Raji (cell line): ENCODE data around the gene BTBD7.

Experiments used
- POLR2A ChIP-seq: IDR thresholded peaks from 2 replicates; pipeline ENCODE4 v1.6.1; 2011; ENCODE audit warnings: low read depth, low read length, control low read depth; ENCODE audit not compliant: insufficient read depth

BTBD7 gene

DNA sequence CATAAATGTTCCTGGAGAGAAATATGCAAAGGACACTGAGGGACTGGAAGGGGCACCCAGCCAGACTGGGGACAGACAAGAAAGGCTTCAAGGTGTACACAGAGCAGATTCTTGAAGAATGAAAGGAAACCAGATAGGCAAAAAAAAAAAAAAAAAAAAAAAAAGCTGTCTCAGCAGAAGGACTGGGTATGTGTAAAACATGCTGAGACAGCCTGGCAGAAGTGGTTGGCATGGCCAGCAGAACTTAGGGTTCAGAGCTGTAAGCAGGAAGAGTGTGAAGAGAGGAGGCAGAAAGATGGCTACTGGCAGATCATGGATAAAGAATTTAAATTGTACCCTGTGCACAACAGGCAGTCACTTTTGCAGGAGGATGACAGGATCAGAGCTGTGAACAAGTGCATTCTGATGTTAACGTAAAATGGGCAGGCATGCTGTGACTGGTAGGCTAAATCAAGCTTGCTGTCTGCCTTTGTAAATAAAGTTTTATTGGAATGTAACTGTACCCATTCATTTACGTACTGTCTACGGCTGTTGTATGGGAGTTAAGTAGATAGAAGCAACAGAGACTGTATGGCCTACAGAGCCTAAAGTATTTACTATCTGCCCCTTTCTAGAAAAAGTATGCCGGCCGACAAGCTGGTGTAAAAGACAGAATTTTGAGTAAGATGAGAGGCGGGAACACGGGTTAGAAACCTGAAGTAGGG, 83.6 kb downstream of the BTBD7 start:
- TF ChIP-seq POLR2A: no peak

DNA sequence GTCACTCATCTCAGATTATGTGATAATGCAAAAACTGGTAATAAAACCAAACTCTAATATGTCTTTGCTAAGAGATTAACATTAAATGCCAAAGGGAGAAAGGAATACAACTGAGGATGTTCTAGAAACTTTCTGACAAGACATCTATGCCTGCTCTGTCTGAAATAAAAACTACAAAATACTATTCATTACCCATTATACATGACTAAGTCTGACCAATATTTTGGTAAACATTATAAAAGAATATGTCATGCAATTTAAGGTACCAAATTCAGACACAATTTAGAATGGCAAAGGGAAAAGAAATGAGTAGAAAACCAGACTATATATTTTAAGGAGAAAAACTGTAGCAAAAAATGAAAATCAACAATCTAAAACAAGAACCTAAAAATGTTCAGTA, 86.3 kb downstream of the BTBD7 start:
- no peak for TF ChIP-seq POLR2A

DNA sequence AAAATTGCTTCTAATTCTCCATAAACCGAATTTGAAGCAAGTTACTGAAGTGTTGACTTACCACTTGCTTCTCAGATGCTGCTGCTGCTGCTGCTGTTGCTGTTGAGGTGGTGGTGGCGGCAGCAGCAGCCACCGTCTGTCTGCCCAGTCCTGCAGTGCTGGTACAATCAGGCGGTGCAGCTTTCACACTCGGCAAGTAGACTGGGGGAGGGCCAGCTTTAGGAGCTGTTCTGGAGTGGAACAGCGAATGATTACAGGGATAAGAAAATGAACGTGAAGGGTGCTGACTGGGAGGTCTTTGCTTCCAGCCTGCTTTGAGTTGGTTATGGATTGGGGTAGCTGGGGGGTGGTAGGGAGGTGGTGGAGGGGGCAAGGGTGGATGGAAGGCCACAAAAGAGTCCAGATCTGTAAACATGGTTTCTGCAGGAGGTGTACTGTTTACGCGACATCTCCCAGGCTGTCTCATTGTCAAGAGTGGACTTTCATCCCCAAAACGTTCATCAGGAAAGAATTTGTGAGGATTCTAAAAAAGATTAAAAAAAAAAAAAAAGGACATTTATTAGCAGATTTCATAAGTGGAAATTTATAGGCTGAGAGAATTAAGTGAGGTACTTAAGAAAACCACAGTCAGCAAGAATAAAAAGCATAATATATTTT, 86.9 kb downstream of the BTBD7 start:
- TF ChIP-seq POLR2A: no peak

DNA sequence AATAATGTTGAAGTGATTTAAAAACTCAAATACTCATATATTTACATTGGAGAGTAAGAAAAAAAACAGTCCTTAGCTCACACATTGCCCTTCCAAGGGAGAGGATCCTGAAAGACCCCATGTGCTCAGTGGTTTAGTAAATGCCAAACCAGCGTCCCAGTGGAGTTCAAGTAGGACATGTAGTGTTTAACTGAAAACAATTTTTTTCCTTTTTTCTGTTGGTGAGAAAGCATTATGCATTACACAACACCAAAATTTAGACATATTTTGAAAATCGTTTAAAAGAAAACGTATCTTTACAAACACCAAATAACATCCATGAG, 92.2 kb downstream of the BTBD7 start:
- no peak for TF ChIP-seq POLR2A

DNA sequence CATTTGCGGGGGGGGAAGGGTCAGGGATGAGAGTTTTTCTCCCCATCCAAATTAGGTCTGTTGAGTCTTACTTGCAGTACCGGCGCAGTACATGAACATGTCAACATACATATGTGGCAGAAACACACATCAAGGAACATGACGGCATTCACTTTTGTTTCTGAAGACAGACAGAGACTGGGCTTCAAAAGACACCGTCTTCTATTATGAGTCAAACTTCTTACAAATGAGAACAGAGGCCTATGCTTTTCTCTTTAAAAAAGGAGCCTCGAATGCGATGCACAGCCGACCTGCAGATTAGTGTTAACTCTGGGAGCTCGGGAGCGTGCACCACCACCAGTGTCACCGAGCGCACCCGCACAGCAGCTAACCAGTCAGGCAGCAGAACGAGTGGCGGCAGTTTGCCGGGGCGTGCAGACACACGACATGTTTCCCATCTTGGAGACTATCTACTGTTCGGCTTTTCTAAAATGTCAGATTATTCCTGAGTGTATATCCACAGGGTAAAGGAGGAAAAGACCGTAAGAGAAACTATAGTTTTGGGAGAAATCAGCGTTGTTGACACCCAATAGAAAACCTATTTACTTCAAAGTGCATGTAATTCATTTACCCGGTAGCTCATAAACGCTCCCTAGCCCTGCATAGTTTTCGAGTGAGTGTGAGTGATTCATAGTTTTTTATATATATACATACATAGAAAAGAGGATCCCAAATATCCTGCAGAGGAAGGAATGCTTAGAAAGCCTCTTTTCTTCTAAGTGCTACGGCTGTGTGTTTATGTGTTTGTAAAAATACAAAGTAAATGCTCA, 92.8 kb downstream of the BTBD7 start:
- TF ChIP-seq POLR2A: no peak

DNA sequence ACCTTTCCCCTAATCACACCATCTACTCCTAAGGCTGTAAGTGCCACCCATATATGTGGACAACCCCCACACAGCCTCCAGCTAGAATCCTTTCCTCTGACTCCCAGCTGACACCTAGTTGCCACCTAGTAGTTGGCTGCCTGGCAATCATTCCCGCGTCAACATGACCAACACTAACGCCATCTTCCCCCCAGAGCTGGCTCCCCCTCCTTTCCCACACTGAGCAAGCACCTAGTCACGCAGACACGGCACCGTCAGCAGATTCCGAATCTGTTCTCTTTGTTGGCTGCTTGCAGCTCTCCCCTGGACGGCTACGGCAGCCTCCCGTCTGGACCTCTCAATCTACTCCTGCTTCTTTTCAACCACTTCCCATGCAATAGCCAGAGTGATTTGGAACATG, 98.0 kb downstream of the BTBD7 start:
- TF ChIP-seq POLR2A: no peak

DNA sequence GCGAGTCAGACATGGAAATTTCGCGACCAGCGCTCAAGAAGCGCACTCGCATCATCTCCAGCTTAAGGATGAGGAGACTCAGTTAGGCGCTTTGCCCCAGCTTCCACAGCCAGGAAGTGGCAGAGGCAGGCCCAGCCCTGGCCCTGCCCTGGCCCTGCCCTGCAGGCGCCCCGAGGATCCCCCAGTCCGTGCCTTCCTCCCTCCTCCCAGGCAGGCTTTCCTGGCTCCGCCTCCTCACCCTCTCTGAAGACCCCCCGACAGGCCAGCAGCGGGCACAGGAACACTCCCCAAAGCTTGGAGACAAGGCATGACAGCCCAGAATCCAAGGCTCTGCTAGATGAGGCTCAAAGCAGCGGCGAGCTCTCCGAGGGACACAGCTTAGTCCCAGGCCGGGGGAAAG, 100.7 kb downstream of the BTBD7 start:
- TF ChIP-seq POLR2A: no peak

DNA sequence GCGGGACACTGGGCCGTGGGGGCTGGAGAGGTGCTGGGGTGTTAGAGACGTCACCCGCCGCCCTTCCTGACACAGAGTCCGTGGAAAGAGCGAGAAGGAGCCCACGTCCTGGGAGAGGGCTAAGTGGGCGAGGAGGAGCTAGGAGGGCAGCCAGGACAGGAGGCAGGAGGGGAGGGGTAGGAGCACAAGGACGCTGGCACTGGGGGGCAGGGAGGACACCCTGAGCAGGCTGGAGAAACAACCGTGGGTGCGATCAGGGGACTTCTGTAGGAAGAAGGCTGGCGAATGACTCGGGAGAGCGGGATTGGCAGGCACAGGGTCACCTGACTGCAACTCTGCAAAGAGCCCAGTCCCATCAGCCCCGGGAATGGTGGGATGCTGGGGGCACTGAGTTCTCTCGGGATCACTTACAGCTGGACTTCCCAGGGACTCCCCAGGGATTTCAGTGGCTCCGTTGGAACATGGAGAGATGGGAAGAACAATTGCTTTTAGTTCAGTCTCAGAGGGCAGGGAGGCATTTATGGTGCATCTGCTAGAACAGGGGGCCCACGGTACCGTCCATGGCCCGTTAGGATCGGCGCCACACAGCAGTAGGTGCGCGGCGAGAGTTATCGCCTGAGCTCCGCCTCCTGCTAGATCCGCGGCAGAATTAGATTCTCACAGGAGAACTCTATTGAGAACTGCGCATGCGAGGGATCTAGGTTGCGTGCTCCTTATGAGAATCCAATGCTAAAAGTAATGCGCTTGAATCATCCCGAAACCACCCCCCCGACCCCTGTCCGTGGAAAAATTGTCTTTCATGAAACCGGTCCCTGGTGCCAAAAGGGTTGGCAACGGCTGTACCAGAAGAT, 101.5 kb downstream of the BTBD7 start:
- TF ChIP-seq POLR2A: no peak

DNA sequence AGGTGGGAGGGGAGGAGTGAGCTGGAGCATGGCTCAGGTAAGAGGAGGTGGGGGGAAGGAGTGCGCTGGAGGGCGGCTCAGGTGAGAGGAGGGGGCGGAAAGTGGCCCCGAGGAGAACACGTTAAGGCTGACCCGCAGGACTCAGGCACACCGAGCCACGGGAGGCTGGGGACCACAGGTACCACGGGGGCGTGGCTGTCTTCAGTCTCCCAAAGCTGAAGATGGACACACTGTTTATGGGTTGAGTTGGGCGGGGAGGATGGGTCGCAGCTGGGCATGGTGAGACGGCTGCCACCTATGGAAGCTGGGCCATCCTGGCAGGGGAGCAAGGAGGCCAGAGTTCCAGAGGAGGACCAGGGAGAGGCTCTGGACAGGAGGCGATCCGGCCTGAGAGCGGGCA, 102.3 kb downstream of the BTBD7 start:
- no peak for TF ChIP-seq POLR2A

DNA sequence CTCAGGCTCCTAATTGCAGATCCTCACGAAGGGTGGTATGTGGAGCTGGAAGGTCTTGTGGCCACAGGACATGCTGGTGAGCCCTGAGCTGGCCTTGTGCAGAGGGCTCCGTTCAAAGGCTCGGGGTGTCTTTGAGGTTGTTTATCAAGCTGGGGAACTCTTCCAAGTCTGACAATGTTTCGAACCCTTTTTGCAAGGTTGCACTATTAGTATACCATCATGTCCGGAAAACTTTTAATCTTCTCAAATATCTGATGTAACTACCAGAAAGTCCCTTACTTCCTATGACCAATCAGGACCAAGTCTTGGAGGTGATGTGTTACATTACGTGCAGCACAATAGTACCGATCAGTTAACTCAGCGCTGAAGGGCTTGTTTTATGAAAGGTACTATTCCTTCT, 104.3 kb downstream of the BTBD7 start:
- TF ChIP-seq POLR2A: no peak

DNA sequence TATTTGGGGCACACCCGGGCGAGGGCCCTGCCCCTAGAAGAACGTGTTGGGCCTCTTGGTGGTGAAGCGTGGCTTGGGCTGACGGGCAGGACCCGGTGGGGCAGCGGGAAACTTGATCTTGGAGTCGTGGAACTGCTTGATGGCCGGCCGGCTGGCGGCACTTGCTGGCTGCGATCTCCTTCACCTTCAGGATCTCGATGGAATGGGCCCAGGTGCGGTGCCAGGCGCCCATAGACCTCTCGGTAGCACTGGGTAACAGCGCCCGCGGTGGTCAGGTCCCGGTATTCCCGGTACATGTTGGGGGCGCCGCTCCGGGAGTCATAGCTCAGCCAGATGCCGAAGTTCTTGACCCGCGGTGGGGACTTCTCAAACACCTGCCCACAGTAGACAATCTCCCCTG, 109.3 kb downstream of the BTBD7 start:
- no peak for TF ChIP-seq POLR2A

DNA sequence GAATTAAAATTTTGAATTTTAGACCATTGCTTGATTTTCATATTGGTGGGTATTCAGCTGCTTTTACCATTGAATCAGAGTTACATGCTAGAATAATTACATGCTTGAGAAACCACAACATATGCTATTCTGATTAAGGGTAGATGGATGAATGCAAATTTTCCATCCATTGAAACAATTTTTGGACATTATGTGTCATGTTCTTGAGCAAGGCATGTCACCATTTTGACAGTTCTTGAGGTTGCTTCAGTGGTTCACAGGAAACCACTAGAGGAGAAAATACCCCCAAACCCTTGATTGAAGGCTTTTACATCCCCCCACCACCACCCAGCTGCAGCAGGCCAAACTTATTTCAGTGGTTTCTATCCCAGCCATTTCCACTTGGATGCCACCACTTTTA, 112.3 kb downstream of the BTBD7 start:
- TF ChIP-seq POLR2A: no peak

DNA sequence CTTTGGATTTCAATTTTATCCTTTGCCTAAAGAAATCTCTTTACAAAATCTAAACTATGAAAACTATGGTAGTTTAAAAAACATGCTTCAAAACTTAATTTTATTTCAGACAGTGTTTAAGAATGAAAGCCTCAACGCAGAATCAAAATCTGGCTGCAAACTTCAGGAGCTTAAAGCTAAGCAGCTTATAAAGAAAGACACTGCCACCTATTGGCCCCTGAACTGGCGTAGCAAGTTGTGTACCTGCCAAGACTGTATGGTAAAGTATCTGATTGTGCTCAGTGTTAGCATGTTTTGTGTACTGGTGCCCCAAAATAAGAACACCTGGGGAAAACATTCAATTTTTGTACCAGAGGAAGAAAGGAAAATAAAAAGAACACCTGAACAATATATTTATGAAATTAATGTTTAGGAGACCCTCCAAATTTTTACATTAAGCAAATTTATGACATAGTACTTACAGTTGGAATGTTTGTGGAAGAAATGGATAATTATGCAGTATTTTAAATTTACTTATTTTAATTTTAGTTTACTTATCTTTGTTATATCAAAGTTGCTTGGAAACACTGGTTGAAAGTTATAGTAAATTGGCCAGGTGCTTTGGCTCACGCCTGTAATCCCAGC, 113.6 kb downstream of the BTBD7 start:
- TF ChIP-seq POLR2A: no peak

DNA sequence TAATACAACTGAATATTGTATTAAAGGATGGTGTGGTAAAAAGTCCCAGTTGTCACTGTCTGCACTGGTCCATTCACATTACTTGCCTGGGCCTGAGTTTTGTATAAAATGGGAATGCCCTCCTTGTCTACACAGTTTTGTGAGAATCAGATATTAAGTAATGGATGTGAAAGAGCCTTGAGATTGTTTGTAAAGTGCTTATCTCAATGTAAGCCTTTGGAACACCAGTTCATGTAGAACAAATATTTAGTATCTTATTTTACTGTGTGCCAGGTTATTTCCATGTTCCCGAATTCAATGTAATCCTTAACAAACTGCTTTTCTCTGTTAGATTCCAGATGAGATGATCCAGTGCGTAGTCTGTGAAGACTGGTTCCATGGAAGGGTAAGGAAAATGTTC, 118.2 kb downstream of the BTBD7 start:
- TF ChIP-seq POLR2A: no peak

DNA sequence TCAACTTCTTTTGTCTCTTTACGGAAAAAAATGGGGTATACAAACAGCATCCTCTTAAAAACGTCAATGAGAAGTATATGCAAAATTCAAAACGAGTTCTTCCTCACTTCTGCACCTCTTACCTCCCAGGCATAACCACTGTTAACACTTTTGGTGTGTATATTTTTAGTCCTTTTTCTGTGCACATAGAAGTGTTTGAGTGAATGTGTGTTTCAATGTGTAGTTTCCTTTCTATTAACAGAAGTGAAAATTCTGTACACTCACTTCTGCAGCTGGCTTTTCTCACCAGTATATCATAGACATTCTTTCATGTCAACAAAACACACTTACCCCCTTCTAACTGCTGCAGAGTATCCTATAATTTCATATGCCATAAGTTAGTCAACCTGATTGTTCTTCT, 120.4 kb downstream of the BTBD7 start:
- no peak for TF ChIP-seq POLR2A

DNA sequence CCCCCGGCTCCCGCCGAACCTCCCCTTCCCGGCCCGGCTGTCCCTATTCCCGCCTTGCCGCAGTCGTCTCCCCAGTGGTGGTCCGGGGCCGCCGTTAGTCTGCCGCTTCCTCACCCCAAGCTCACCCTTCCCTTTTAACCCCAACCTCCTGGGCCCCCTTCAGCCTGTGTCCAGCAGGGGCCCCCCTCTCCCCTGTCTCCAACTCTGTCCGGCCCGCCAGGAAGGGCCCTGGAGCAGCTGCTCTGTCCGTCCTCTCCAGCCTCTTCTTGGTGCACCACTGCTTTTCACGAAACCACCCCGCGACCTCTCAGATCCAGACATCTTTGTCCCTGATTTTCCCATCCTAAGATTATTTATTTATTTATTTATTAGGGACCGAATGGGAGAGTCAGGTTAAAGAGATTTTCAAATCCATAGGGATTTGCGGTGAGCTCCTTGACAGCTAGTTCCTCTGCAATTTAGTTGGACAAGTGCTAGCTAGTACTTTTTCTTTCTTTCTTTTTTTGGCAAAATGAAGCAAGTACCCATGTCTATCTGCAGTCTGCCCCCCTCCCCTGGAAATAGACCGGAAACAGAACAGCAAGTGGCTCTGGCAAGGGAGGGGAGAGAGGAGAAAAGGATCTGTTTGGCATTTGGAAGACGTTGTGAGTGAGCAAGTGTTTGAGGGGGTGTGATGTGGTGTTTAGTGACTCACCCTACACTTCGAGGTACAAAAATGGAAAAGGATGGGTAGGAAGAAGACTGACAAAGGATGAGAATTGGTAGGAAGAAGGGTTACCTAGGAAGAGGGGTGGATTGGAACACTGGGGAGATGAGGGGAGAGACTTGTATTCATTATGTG, 125.1 kb downstream of the BTBD7 start:
- TF ChIP-seq POLR2A: no peak
